Uterus (tissue), 2 donors: Measurements from ENCODE around the gene VPS33A.

Experiments
- CTCF ChIP-seq, 4 experiments: fragments of 200-600 bp in 2 of 4; fragments of 450-650 bp in 2 of 4; sonication (generic) in 2 of 4; IDR thresholded peaks; one replicate each; pipeline ENCODE4 v1.5.1; 2016 to 2019; ENCODE audit warnings: antibody characterized with exemption in 4 of 4, mild to moderate bottlenecking in 2 of 4, moderate library complexity in 1 of 4
- POLR2A ChIP-seq, 2 donors: fragments of 450-650 bp; IDR thresholded peaks; one replicate each; pipeline ENCODE4 v1.6.1; 2016; ENCODE audit warnings: antibody characterized with exemption in 2 of 2, mild to moderate bottlenecking in 1 of 2, moderate library complexity in 1 of 2

GRCh38 chr12:122185494-122186082, 80.7 kb downstream of the VPS33A start:
- TF ChIP-seq CTCF (IDR thresholded peaks at IDR 0.05): no peak
- no peak for TF ChIP-seq POLR2A (IDR thresholded peaks at IDR 0.05)
